Loucy (cell line): ENCODE results near the gene PTTG1IP.

Source experiments
- H2AFZ ChIP-seq: fragments of 200-600 bp; sonication (generic); 2 replicates; pipeline ENCODE4 v1.6.0; 2016; ENCODE audit warnings: antibody characterized with exemption, mild to moderate bottlenecking, low read length, moderate library complexity
- H3F3A ChIP-seq: fragments of 200-600 bp; 2 replicates; pipeline ENCODE4 v1.6.0; 2016; ENCODE audit warnings: antibody characterized with exemption, low read depth, mild to moderate bottlenecking
- H3K27me3 ChIP-seq: fragments of 200-600 bp; sonication (generic); 2 replicates; pipeline ENCODE4 v1.6.1; 2014; ENCODE audit warnings: low read length, mild to moderate bottlenecking; ENCODE audit not compliant: insufficient read depth, poor library complexity, severe bottlenecking
- H3K36me3 ChIP-seq: fragments of 200-600 bp; sonication (generic); 2 replicates; pipeline ENCODE4 v1.6.1; 2016; ENCODE audit warnings: low read length; ENCODE audit not compliant: insufficient read depth
- H3K4me1 ChIP-seq: fragments of 200-600 bp; sonication (generic); 2 replicates; pipeline ENCODE4 v1.5.1; 2014; ENCODE audit warnings: low read length, mild to moderate bottlenecking; ENCODE audit not compliant: insufficient read depth, poor library complexity, severe bottlenecking
- H3K4me2 ChIP-seq: fragments of 200-600 bp; sonication (generic); 2 replicates; pipeline ENCODE4 v1.6.0; 2014; ENCODE audit warnings: antibody characterized with exemption, low read length, low read depth, mild to moderate bottlenecking; ENCODE audit not compliant: poor library complexity, severe bottlenecking
- H3K4me3 ChIP-seq: fragments of 200-600 bp; sonication (generic); 2 replicates; pipeline ENCODE4 v1.5.1; 2014; ENCODE audit warnings: low read length, mild to moderate bottlenecking, mixed read lengths; ENCODE audit not compliant: poor library complexity, severe bottlenecking
- H3K79me2 ChIP-seq: fragments of 200-600 bp; sonication (generic); 2 replicates; pipeline ENCODE4 v1.6.1; 2014; ENCODE audit warnings: low read length; ENCODE audit not compliant: insufficient read depth
- H3K9ac ChIP-seq: fragments of 200-600 bp; sonication (generic); 2 replicates; pipeline ENCODE4 v1.6.0; 2014; ENCODE audit warnings: mild to moderate bottlenecking, low read depth, low read length, moderate library complexity; ENCODE audit not compliant: poor library complexity, severe bottlenecking
- H3K9me2 ChIP-seq: fragments of 200-600 bp; sonication (generic); replicated peaks from 2 replicates; pipeline ENCODE4 v1.6.1; 2016; ENCODE audit warnings: low read depth, low read length, mixed read lengths
- H3K9me3 ChIP-seq: fragments of 200-600 bp; sonication (generic); 2 replicates; pipeline ENCODE4 v1.6.1; 2014; ENCODE audit warnings: mild to moderate bottlenecking, antibody characterized with exemption, low read length, low read depth; ENCODE audit not compliant: insufficient read depth
- H4K20me1 ChIP-seq: fragments of 200-600 bp; sonication (generic); 2 replicates; pipeline ENCODE4 v1.6.0; 2014; ENCODE audit warnings: antibody characterized with exemption, low read length, mild to moderate bottlenecking; ENCODE audit not compliant: insufficient read depth, poor library complexity, severe bottlenecking
- EZH2phosphoT487 ChIP-seq: fragments of 200-600 bp; IDR thresholded peaks from 2 replicates; pipeline ENCODE4 v1.6.1; 2018; ENCODE audit warnings: antibody characterized with exemption, mild to moderate bottlenecking, moderate library complexity, borderline replicate concordance
- TF ChIP-seq, protein P1 (sequence below): fragments of 200-600 bp; sonication (generic); conservative IDR thresholded peaks from 2 replicates; pipeline ENCODE4 v1.5.1; 2014; ENCODE audit warnings: mild to moderate bottlenecking, antibody characterized with exemption, low read length

The PTTG1IP gene

DNA sequence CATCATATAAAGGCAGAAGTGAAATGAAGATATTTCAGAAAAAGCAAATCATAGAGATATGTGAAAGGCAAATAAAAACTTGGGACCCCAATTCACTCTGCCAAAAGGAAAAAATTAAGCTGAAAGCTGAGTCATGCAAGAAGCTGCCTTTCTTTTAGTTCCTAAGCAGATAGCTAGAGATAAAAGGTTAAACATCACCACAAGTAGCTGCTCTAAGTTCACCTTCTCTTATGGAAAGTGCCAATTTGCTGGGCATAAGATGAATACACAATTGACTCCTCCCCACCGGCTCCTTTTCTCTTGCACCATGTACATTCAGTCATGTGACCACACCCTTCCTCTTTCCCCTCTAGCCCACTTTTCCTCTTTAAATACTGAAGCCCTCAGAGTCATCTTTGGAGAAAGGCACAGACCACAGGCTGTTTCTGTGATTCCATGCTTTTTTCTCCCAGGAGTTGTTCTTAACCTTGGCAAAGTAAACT, 50.3 kb downstream of the PTTG1IP start:
- H3K4me1 ChIP-seq, result peaks cover 7% of the 10 kb centered on the region
- H3K4me2 ChIP-seq, result no peak overlapping the region
- peaks cover 15% of the 10 kb centered on the region for H3K9me3 ChIP-seq
- no peaks in the 10 kb centered on the region for H3K36me3 ChIP-seq
- no peaks in the 10 kb centered on the region for H3K27me3 ChIP-seq
- peaks cover 7% of the 10 kb centered on the region; the same call in 1 of the 2 replicates for H3K79me2 ChIP-seq
- no peak overlapping the region for H3K9ac ChIP-seq
- TF ChIP-seq, protein P1, sequence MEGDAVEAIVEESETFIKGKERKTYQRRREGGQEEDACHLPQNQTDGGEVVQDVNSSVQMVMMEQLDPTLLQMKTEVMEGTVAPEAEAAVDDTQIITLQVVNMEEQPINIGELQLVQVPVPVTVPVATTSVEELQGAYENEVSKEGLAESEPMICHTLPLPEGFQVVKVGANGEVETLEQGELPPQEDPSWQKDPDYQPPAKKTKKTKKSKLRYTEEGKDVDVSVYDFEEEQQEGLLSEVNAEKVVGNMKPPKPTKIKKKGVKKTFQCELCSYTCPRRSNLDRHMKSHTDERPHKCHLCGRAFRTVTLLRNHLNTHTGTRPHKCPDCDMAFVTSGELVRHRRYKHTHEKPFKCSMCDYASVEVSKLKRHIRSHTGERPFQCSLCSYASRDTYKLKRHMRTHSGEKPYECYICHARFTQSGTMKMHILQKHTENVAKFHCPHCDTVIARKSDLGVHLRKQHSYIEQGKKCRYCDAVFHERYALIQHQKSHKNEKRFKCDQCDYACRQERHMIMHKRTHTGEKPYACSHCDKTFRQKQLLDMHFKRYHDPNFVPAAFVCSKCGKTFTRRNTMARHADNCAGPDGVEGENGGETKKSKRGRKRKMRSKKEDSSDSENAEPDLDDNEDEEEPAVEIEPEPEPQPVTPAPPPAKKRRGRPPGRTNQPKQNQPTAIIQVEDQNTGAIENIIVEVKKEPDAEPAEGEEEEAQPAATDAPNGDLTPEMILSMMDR, result no peak
- no peak for TF ChIP-seq EZH2phosphoT487
- H4K20me1 ChIP-seq, result no peaks in the 10 kb centered on the region
- H2AFZ ChIP-seq, result no peak overlapping the region
- no peaks in the 10 kb centered on the region for H3K9me2 ChIP-seq
- no peaks in the 10 kb centered on the region for H3F3A ChIP-seq
- no peak overlapping the region for H3K4me3 ChIP-seq

DNA sequence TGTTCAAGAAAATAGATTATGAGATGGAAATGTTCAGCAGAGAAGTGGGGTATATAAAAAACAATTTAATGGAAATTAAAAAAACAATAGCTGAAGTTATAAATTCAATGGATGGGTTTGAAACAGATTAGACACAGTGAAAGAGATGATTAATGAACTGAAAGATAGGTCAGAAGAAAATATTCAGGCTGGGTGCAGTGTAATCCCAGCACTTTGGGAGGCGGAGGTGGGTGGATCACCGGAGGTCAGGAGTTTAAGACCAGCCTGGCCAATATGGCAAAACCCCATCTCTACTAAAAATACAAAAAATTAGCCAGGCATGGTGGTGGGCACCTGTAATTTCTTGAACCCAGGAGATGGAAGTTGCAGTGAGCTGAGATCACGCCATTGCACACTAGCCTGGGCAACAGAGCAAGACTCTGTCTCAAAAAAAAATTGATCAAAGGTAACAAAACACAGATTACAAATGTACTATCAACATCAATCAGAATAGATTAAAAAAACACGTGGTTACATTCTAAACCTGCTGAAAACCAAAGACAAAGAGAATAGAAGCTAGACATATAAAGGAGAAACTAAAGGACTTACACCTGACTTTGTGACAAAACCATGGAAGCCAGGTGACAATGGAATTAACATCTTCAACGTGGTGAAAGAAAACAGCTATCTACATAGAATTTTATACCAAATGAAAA, 50.9 kb downstream of the PTTG1IP start:
- Histone ChIP-seq H3K79me2 (peaks cover 8% of the 10 kb centered on the region; the same call in 1 of the 2 replicates), H3K27me3 (no peaks in the 10 kb centered on the region), H3K9ac (no peak overlapping the region), H4K20me1 (no peaks in the 10 kb centered on the region), H3K4me1 (peaks cover 7% of the 10 kb centered on the region), H3K4me2 (no peak overlapping the region), H3K36me3 (no peaks in the 10 kb centered on the region), H3K9me2 (no peaks in the 10 kb centered on the region), H3K9me3 (peaks cover 15% of the 10 kb centered on the region), H2AFZ (no peak overlapping the region), H3F3A (no peaks in the 10 kb centered on the region), H3K4me3 (no peak overlapping the region)
- no peak for TF ChIP-seq EZH2phosphoT487
- TF ChIP-seq, protein P1, result no peak

- Histone ChIP-seq H3K9me2 (no peaks in the 10 kb centered on the region), H3K9me3 (peaks cover 15% of the 10 kb centered on the region), H2AFZ (no peak overlapping the region), H3K9ac (no peak overlapping the region), H4K20me1 (peaks cover 17% of the 10 kb centered on the region), H3K36me3 (no peaks in the 10 kb centered on the region), H3K4me2 (no peak overlapping the region), H3K4me3 (no peak overlapping the region), H3K4me1 (peaks cover 15% of the 10 kb centered on the region), H3K79me2 (peaks cover 26% of the 10 kb centered on the region), H3K27me3 (no peaks in the 10 kb centered on the region), H3F3A (no peaks in the 10 kb centered on the region)
- no peak for TF ChIP-seq EZH2phosphoT487
- TF ChIP-seq, protein P1, result no peak
Measured at GRCh38 chr21:44820851-44821250, 52.6 kb downstream of the PTTG1IP start.
